H1 (cell line): ENCODE results near the gene COX10. TPM values are rescaled to one million over a fixed set of nuclear protein-coding genes. Genes with fewer than 3 reads are reported as not detected.

Experiments used
- CTCF ChIA-PET: fragments of 300-600 bp; sonication (Branson Sonifier 250); formaldehyde crosslinking; loops from one replicate; lab custom pipeline; 2021; ENCODE audit not compliant: partially characterized antibody; lab: Charles Lee
- POLR2A ChIA-PET: fragments of 300-600 bp; sonication (Branson Sonifier 250); formaldehyde crosslinking; loops from one replicate; lab custom pipeline; 2021; ENCODE audit warnings: inconsistent platforms; ENCODE audit not compliant: partially characterized antibody; lab: Charles Lee
- DNase-seq, 2 experiments: peaks; one replicate each; pipeline versions ENCODE4 v3.0.0 to v3.0.0-alpha.2; 2010 to 2022; ENCODE audit warnings: low spot score in 2 of 2, low read depth in 1 of 2, mixed read lengths in 1 of 2
- FAIRE-seq: peaks from 2 replicates; lab custom pipeline; 2011; peaks lifted over from hg19 to GRCh38; lab: Jason Lieb, UNC
- H2AFZ ChIP-seq: 2 replicates; pipeline ENCODE4 v1.8.1; 2012; ENCODE audit warnings: low read length, inconsistent platforms
- H2AK5ac ChIP-seq: 2 replicates; pipeline ENCODE4 v1.6.1; 2013; ENCODE audit warnings: low read depth, low read length
- H2BK120ac ChIP-seq: replicated peaks from 2 replicates; pipeline ENCODE3; 2013; ENCODE audit warnings: low read depth, low read length, inconsistent platforms
- H2BK12ac ChIP-seq: 2 replicates; pipeline ENCODE4 v1.6.1; 2013; ENCODE audit warnings: low read depth, low read length
- H2BK15ac ChIP-seq: 2 replicates; pipeline ENCODE4 v1.6.1; 2013; ENCODE audit warnings: low read length
- H2BK20ac ChIP-seq: 2 replicates; pipeline ENCODE4 v1.6.1; 2013; ENCODE audit warnings: low read length
- H2BK5ac ChIP-seq: 2 replicates; pipeline ENCODE4 v1.6.1; 2013; ENCODE audit warnings: low read depth, low read length
- H3K14ac ChIP-seq: 2 replicates; pipeline ENCODE4 v1.6.1; 2013; ENCODE audit warnings: inconsistent platforms; ENCODE audit not compliant: insufficient read length
- H3K18ac ChIP-seq: 2 replicates; pipeline ENCODE4 v1.6.1; 2013; ENCODE audit warnings: low read length; ENCODE audit errors: extremely low read depth
- H3K23ac ChIP-seq: 2 replicates; pipeline ENCODE4 v1.6.1; 2013; ENCODE audit warnings: inconsistent platforms; ENCODE audit not compliant: insufficient read length
- H3K23me2 ChIP-seq: 2 replicates; pipeline ENCODE4 v1.6.1; 2013; ENCODE audit warnings: low read depth, low read length
- H3K27ac ChIP-seq: 2 replicates; pipeline ENCODE4 v1.6.1; 2011; ENCODE audit warnings: low read depth, low read length, inconsistent platforms
- H3K27me3 ChIP-seq, 4 experiments: replicated peaks in 1 of 4; 1 replicate in 1 of 4; 2 replicates in 3 of 4; pipeline versions ENCODE4 v1.6.1 to v1.8.1; 2011 to 2013; ENCODE audit warnings: low read length in 3 of 4, mild to moderate bottlenecking in 3 of 4, inconsistent platforms in 2 of 4, mixed read lengths in 2 of 4, moderate library complexity in 1 of 4; ENCODE audit not compliant: control insufficient read depth in 3 of 4, insufficient read depth in 3 of 4; ENCODE audit errors: extremely low read depth in 1 of 4
- H3K36me3 ChIP-seq, 4 experiments: 2 replicates each; pipeline versions ENCODE4 v1.6.1 to v1.8.1; 2011 to 2013; ENCODE audit warnings: mild to moderate bottlenecking in 4 of 4, low read length in 3 of 4, moderate library complexity in 2 of 4, control low read depth in 1 of 4, inconsistent platforms in 1 of 4; ENCODE audit not compliant: insufficient read depth in 4 of 4, control insufficient read depth in 2 of 4
- H3K4ac ChIP-seq: replicated peaks from 2 replicates; pipeline ENCODE3; 2013; ENCODE audit warnings: low read length, low read depth, mixed read lengths, inconsistent platforms; ENCODE audit not compliant: insufficient read length
- H3K4me1 ChIP-seq, 4 experiments: replicated peaks in 1 of 4; 1 replicate in 1 of 4; 2 replicates in 3 of 4; pipeline versions ENCODE4 v1.6.1 to v1.8.1; 2011 to 2013; ENCODE audit warnings: low read length in 3 of 4, inconsistent platforms in 2 of 4, mixed read lengths in 1 of 4; ENCODE audit not compliant: insufficient read depth in 4 of 4, control insufficient read depth in 3 of 4
- H3K4me2 ChIP-seq, 2 experiments: 2 replicates each; pipeline versions ENCODE4 v1.6.1 to v1.8.1; 2011 to 2013; ENCODE audit warnings: low read depth in 2 of 2, low read length in 2 of 2, control low read depth in 1 of 2, inconsistent platforms in 1 of 2, mild to moderate bottlenecking in 1 of 2; ENCODE audit not compliant: insufficient read depth in 1 of 2
- H3K4me3 ChIP-seq, 4 experiments: fragments of 200-600, 300-600 bp in 1 of 4; sonication (generic), shearing (Covaris generic), sonication (Bioruptor Twin) in 1 of 4; 2 replicates each; pipeline versions ENCODE4 v1.5.1 to v1.8.1; 2011 to 2016; ENCODE audit warnings: low read length in 4 of 4, low read depth in 3 of 4, control low read depth in 2 of 4, inconsistent platforms in 2 of 4, mild to moderate bottlenecking in 2 of 4, mixed read lengths in 1 of 4, moderate library complexity in 1 of 4; ENCODE audit not compliant: insufficient read depth in 2 of 4; ENCODE audit errors: extremely low read depth in 1 of 4
- H3K56ac ChIP-seq: replicated peaks from 2 replicates; pipeline ENCODE3; 2013; ENCODE audit warnings: low read depth, mild to moderate bottlenecking, mixed read lengths, low read length, inconsistent platforms; ENCODE audit not compliant: insufficient read length
- H3K79me1 ChIP-seq: 2 replicates; pipeline ENCODE4 v1.6.1; 2013; ENCODE audit warnings: low read depth, low read length, control low read depth
- H3K79me2 ChIP-seq, 2 experiments: 2 replicates each; pipeline versions ENCODE4 v1.6.1 to v1.8.1; 2012 to 2013; ENCODE audit warnings: low read length in 2 of 2, mild to moderate bottlenecking in 2 of 2, inconsistent platforms in 1 of 2; ENCODE audit not compliant: insufficient read depth in 2 of 2, control insufficient read depth in 1 of 2
- H3K9ac ChIP-seq, 4 experiments: replicated peaks in 1 of 4; 1 replicate in 1 of 4; 2 replicates in 3 of 4; pipeline versions ENCODE4 v1.6.1 to v1.8.1; 2011 to 2013; ENCODE audit warnings: low read depth in 3 of 4, low read length in 3 of 4, control low read depth in 2 of 4, mild to moderate bottlenecking in 2 of 4, moderate library complexity in 2 of 4, inconsistent platforms in 1 of 4; ENCODE audit errors: extremely low read depth in 1 of 4
- H3K9me3 ChIP-seq, 2 experiments: 2 replicates each; pipeline versions ENCODE4 v1.6.1 to v1.8.1; 2012 to 2013; ENCODE audit warnings: mild to moderate bottlenecking in 2 of 2, moderate library complexity in 2 of 2, control low read depth in 1 of 2, inconsistent platforms in 1 of 2, low read depth in 1 of 2, low read length in 1 of 2, mixed read lengths in 1 of 2; ENCODE audit not compliant: insufficient read depth in 2 of 2
- H4K20me1 ChIP-seq, 2 experiments: replicated peaks in 1 of 2; 2 replicates each; pipeline versions ENCODE3 to v1.8.1; 2011 to 2013; ENCODE audit warnings: inconsistent platforms in 2 of 2, low read length in 2 of 2, mild to moderate bottlenecking in 1 of 2; ENCODE audit not compliant: insufficient read depth in 2 of 2, control insufficient read depth in 1 of 2
- H4K5ac ChIP-seq: 2 replicates; pipeline ENCODE4 v1.6.1; 2013; ENCODE audit warnings: low read length, low read depth, mixed read lengths, inconsistent platforms; ENCODE audit not compliant: insufficient read length
- H4K8ac ChIP-seq: 2 replicates; pipeline ENCODE4 v1.8.0; 2013; ENCODE audit warnings: mild to moderate bottlenecking, moderate library complexity, low read length, inconsistent platforms; ENCODE audit not compliant: insufficient read depth; ENCODE audit errors: extremely low read depth
- H4K91ac ChIP-seq: replicated peaks from 2 replicates; pipeline ENCODE3; 2013; ENCODE audit warnings: low read length, mixed read lengths, inconsistent platforms; ENCODE audit not compliant: insufficient read length
- CHD2 ChIP-seq: IDR thresholded peaks from 2 replicates; pipeline ENCODE4 v1.6.1; 2012; ENCODE audit warnings: low read length, improper control_type of control experiment
- FOSL1 ChIP-seq: IDR thresholded peaks from 2 replicates; pipeline ENCODE4 v1.6.1; 2011; ENCODE audit warnings: mild to moderate bottlenecking, low read depth, low read length, moderate library complexity; ENCODE audit not compliant: insufficient read depth
- GABPA ChIP-seq: IDR thresholded peaks from 2 replicates; pipeline ENCODE4 v1.6.1; 2011; ENCODE audit warnings: mild to moderate bottlenecking, low read length, moderate library complexity, borderline replicate concordance; ENCODE audit not compliant: insufficient read depth
- GTF2F1 ChIP-seq: IDR thresholded peaks from 2 replicates; pipeline ENCODE4 v1.6.1; 2012; ENCODE audit warnings: low read depth, low read length, improper control_type of control experiment, borderline replicate concordance
- HDAC2 ChIP-seq, 2 experiments: fragments of 300-600 bp in 1 of 2; sonication (generic) in 1 of 2; IDR thresholded peaks; 2 replicates each; pipeline ENCODE4 v1.6.1; 2011 to 2012; ENCODE audit warnings: low read depth in 2 of 2, low read length in 2 of 2, mild to moderate bottlenecking in 2 of 2, moderate library complexity in 2 of 2, borderline replicate concordance in 1 of 2, inconsistent platforms in 1 of 2
- HDAC6 ChIP-seq: IDR thresholded peaks from one replicate; pipeline ENCODE4 v1.7.1; 2012; ENCODE audit warnings: low read depth, mild to moderate bottlenecking, inconsistent platforms, low read length, moderate library complexity
- MAFK ChIP-seq: IDR thresholded peaks from 2 replicates; pipeline ENCODE4 v1.6.1; 2012; ENCODE audit warnings: low read depth, mild to moderate bottlenecking, improper control_type of control experiment, low read length
- RAD21 ChIP-seq, 2 experiments: IDR thresholded peaks in 1 of 2; conservative IDR thresholded peaks in 1 of 2; 2 replicates each; pipeline ENCODE4 v1.6.1; 2011; ENCODE audit warnings: low read depth in 2 of 2, low read length in 2 of 2, improper control_type of control experiment in 1 of 2, inconsistent platforms in 1 of 2, mild to moderate bottlenecking in 1 of 2, moderate library complexity in 1 of 2
- SIX5 ChIP-seq: IDR thresholded peaks from 2 replicates; pipeline ENCODE4 v1.6.1; 2011; ENCODE audit warnings: mild to moderate bottlenecking, low read depth, low read length
- SRF ChIP-seq: IDR thresholded peaks from 2 replicates; pipeline ENCODE4 v1.6.1; 2011; ENCODE audit warnings: mild to moderate bottlenecking, low read depth, low read length, moderate library complexity
- TAF1 ChIP-seq: IDR thresholded peaks from 2 replicates; pipeline ENCODE4 v1.6.1; 2011; ENCODE audit warnings: mild to moderate bottlenecking, low read depth, low read length
- TEAD4 ChIP-seq: IDR thresholded peaks from 2 replicates; pipeline ENCODE4 v1.6.1; 2012; ENCODE audit warnings: low read depth, low read length, inconsistent platforms, mixed read lengths
- ZNF274 ChIP-seq: IDR thresholded peaks from 2 replicates; pipeline ENCODE4 v1.7.0; 2012; ENCODE audit warnings: low read length, borderline replicate concordance; ENCODE audit errors: extremely low read depth
- WGBS, 2 experiments: shearing (Covaris generic) in 1 of 2; methylation state at CpG; one replicate each; pipeline versions ENCODE4 v1.1.6 to v1.1.7; 2013 to 2015; ENCODE audit warnings: low lambda C conversion rate in 2 of 2, mixed read lengths in 2 of 2, inconsistent platforms in 1 of 2, low coverage in 1 of 2, missing lambda C conversion rate in 1 of 2; ENCODE audit not compliant: insufficient replicate concordance in 2 of 2, insufficient coverage in 1 of 2, insufficient read length in 1 of 2; ENCODE audit errors: extremely low coverage in 1 of 2, missing lambda C conversion rate in 1 of 2; 5-methylcytosine and 5-hydroxymethylcytosine counted together
- polyA plus RNA-seq, 7 experiments: library from polyadenylated mRNA; depleted of rRNA in 3 of 7; stranded (reverse) in 5 of 7; unstranded in 2 of 7; fragments of >200 nt in 5 of 7; fragments of 200-250 nt in 2 of 7; gene quantifications; 1 replicate in 5 of 7; 2 replicates in 1 of 7; 4 replicates in 1 of 7; pipeline versions ENCODE4 v1.2.1 to v1.2.3, GENCODE V29; 2011 to 2013; ENCODE audit warnings: missing spikeins in 2 of 7, mixed read lengths in 2 of 7
- total RNA-seq: library from RNA; stranded (reverse); fragmentation: NEBNext Ultra II Directional; extraction: Animal tissue kit (Norgen Biotek cat#: 25700); gene quantifications from 2 replicates; pipeline ENCODE4 v1.2.1, GENCODE V29; 2021

The COX10 gene
- total and polyA plus RNA-seq, 2 of the 8 experiments (the other 6 are each of a cell fraction or from before 2014, with no cell fraction given): 18.0 to 23.0 TPM

GRCh38 chr17:14042411-14042810 lies 26.9 kb upstream of the COX10 start:
- ChIA-PET CTCF (no interaction called here), POLR2A (no interaction called here)
- Histone ChIP-seq H2AFZ (no peak overlapping the region), H4K91ac (no peak overlapping the region), H2BK120ac (no peak overlapping the region), H2AK5ac (no peak overlapping the region), H3K4me3 (no peak overlapping the region), H3K36me3 (no peaks in the 10 kb centered on the region), H4K8ac (no peak overlapping the region), H2BK20ac (no peak overlapping the region), H2BK15ac (no peak overlapping the region), H3K14ac (no peak overlapping the region), H3K4me1 (no peaks in the 10 kb centered on the region), H4K5ac (no peak overlapping the region), H3K9me3 (no peaks in the 10 kb centered on the region), H4K20me1 (peaks cover 0 to 3% of the 10 kb centered on the region in 2 experiments), H2BK12ac (no peak overlapping the region), H3K18ac (no peak overlapping the region), H2BK5ac (no peak overlapping the region), H3K27ac (no peak overlapping the region), H3K79me2 (no peaks in the 10 kb centered on the region), H3K9ac (no peak overlapping the region), H3K56ac (no peak overlapping the region), H3K23me2 (no peaks in the 10 kb centered on the region; the same call in 1 of the 2 replicates), H3K27me3 (no peaks in the 10 kb centered on the region), H3K23ac (no peak overlapping the region), H3K79me1 (no peaks in the 10 kb centered on the region), H3K4ac (no peak overlapping the region), H3K4me2 (no peak overlapping the region)
- WGBS, 2 experiments: 85% methylated on average over 4 of the region's 4 CpGs; no CpG with 5 or more reads in 1 of the 2 experiments
- DNase-seq (no peak), FAIRE-seq (no peak)
- no peak for TF ChIP-seq SIX5
- no peak for TF ChIP-seq GABPA
- TF ChIP-seq ZNF274: no peak
- TF ChIP-seq HDAC6: no peak
- TF ChIP-seq GTF2F1: no peak
- TF ChIP-seq TEAD4: no peak
- no peak for TF ChIP-seq MAFK
- no peak for TF ChIP-seq SRF
- TF ChIP-seq TAF1: no peak
- no peak for TF ChIP-seq CHD2
- no peak for TF ChIP-seq FOSL1
- TF ChIP-seq HDAC2 (IDR thresholded peaks at IDR 0.05; ENCODE audit: borderline replicate concordance in 1 of 2, low read depth in 2 of 2, low read length in 2 of 2): no peak
- no peak for TF ChIP-seq RAD21 (IDR thresholded peaks at IDR 0.05 in 1 of 2, conservative IDR thresholded peaks at IDR 0.05 in 1 of 2; ENCODE audit: low read depth in 2 of 2, low read length in 2 of 2)
